Bronchial epithelial cell (primary cell): ENCODE results near the gene DHFR2. TPM values are rescaled to one million over a fixed set of nuclear protein-coding genes. Genes with fewer than 3 reads are reported as not detected.
A peak's percentile ranks its signal among the peaks of the same experiment; 100 is the strongest.
"Not testable (repeated sequence)": the region's sequence is repeated elsewhere in the genome, so short reads cannot be mapped to it uniquely, and the experiment has no call there.

Source experiments
- DNase-seq: peaks from one replicate; pipeline ENCODE4 v3.0.0-alpha.2; 2010; ENCODE audit warnings: low read depth
- FAIRE-seq: peaks from 2 replicates; lab custom pipeline; 2011; peaks lifted over from hg19 to GRCh38; lab: Jason Lieb, UNC
- H3K27me3 ChIP-seq: 2 replicates; pipeline ENCODE4 v1.5.1; 2011; ENCODE audit warnings: low read length; ENCODE audit not compliant: control insufficient read depth, insufficient read depth
- H3K36me3 ChIP-seq: 2 replicates; pipeline ENCODE4 v1.5.1; 2011; ENCODE audit warnings: low read length; ENCODE audit not compliant: control insufficient read depth, insufficient read depth
- H3K4me3 ChIP-seq: 2 replicates; pipeline ENCODE4 v1.5.1; 2011; ENCODE audit warnings: mild to moderate bottlenecking, low read depth, low read length, control low read depth
- CTCF ChIP-seq: IDR thresholded peaks from 2 replicates; pipeline ENCODE4 v1.5.1; 2011; ENCODE audit warnings: mild to moderate bottlenecking, moderate library complexity, low read length, control low read depth, inconsistent platforms; ENCODE audit not compliant: insufficient read depth, severe bottlenecking
- total RNA-seq: library from RNA; depleted of rRNA; stranded (reverse); fragments of >200 nt; gene quantifications from 2 replicates; pipeline ENCODE4 v1.2.1, GENCODE V29; 2014

Gene DHFR2
- total RNA-seq, 1 donor from 2014 or later: 1.3 TPM

DNA sequence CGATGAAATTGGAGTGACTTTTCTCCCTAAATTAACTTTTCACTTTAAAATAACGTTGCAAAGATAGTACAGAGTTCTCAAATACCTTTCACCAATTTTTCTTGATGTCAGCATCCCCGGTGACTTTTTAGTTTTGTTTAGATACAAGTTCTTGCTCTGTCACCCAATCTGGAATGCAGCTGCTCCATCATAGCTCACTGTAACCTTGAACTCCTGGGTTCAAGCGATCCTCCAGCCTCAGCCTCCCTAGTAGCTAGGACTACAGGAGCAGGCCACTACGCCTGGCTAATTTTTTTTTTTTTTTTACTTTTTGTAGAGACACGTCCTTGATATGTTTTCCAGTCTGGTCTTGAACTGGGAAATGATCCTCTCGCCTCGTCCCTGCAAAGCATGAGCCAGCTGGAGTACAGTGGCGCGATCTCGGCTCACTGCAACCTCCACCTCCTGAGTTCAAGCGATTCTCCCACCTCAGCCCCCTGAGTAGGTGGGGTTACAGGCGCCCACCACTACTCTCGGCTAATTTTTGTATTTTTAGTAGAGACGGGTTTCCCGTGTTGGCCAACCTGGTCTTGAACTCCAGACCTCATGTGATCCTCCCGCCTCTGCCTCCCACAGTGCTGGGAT is 892 bp upstream of the DHFR2 start:
- Histone ChIP-seq H3K36me3 (peaks cover 2% of the 10 kb centered on the region), H3K4me3 (peak overlapping the region; percentile 82), H3K27me3 (no peaks in the 10 kb centered on the region)
- FAIRE-seq (no peak), DNase-seq (no peak)
- TF ChIP-seq CTCF: no peak

DNA sequence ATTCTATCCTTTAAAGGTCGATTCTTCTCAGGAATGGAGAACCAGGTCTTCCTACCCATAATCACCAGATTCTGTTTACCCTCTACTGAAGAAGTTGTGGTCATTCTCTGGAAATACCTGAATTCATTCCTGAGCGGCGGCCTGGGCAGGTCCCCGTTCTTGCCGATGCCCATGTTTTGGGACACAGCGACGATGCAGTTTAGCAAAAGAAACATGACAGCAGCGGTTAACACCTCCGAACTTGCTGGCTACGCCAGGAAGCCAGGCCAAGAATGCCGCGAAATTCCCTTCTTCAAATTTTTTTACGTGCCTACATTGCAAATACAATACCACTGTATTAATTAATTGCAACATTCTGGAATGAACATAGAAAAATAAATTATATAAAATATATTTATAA is 1.4 kb downstream of the DHFR2 start:
- no peak for FAIRE-seq
- Histone ChIP-seq H3K36me3 (no peaks in the 10 kb centered on the region), H3K4me3 (no peak overlapping the region), H3K27me3 (no peaks in the 10 kb centered on the region)
- TF ChIP-seq CTCF: no peak
- no peak for DNase-seq

DNA sequence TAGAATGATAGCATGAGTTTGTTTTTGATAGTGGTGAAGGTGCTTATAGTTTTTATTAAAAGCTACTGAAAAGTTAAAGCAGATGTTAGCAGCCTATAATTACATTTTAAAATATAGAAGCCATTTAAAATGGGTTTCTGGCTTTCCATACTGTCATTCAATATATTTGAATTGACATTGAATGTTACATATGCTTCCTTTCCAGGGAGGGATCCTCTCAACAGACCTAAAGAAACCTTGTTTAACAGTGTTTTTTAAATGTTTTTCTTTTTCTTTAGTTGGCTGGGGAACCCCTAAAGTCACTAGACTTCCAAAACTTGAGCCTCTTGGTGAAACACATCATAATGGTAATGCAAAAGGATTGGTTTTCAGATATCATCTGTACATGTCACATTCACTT is 12.2 kb downstream of the DHFR2 start:
- H3K4me3 ChIP-seq: no peak overlapping the region
- H3K36me3 ChIP-seq: no peaks in the 10 kb centered on the region
- H3K27me3 ChIP-seq: no peaks in the 10 kb centered on the region
- FAIRE-seq (no peak), DNase-seq (no peak)
- TF ChIP-seq CTCF: no peak

- no peaks in the 10 kb centered on the region for H3K27me3 ChIP-seq
- FAIRE-seq (no peak), DNase-seq (no peak)
- H3K36me3 ChIP-seq: no peaks in the 10 kb centered on the region
- TF ChIP-seq CTCF: no peak
- no peak overlapping the region for H3K4me3 ChIP-seq
These were observed 13.4 kb downstream of the DHFR2 start for GRCh38 chr3:94049267-94049666.

GRCh38 chr3:94046533-94046932 is 16.2 kb downstream of the DHFR2 start:
- FAIRE-seq: no peak
- no peak overlapping the region for H3K4me3 ChIP-seq
- no peaks in the 10 kb centered on the region for H3K36me3 ChIP-seq
- DNase-seq: no peak
- no peaks in the 10 kb centered on the region for H3K27me3 ChIP-seq
- TF ChIP-seq CTCF: no peak

GRCh38 chr3:94044100-94044936 is 18.4 kb downstream of the DHFR2 start:
- FAIRE-seq, DNase-seq, H3K27me3 ChIP-seq, H3K36me3 ChIP-seq, H3K4me3 ChIP-seq: not testable (repeated sequence)
